DOHH2 (cell line): ENCODE measurements around the gene FGG.

Experiments
- H3F3A ChIP-seq: fragments of 200-600 bp; sonication (generic), shearing (Covaris generic); 2 replicates; pipeline ENCODE4 v1.6.0; 2016; ENCODE audit warnings: antibody characterized with exemption, mild to moderate bottlenecking; ENCODE audit not compliant: control insufficient read depth, insufficient read depth
- H3K27ac ChIP-seq: fragments of 200-600 bp; sonication (generic); 2 replicates; pipeline ENCODE4 v1.5.1; 2014; ENCODE audit warnings: low read depth, mild to moderate bottlenecking, low read length, moderate library complexity
- H3K27me3 ChIP-seq: fragments of 200-600 bp; sonication (generic); 2 replicates; pipeline ENCODE4 v1.6.1; 2014; ENCODE audit warnings: mild to moderate bottlenecking, low read length, mixed read lengths; ENCODE audit not compliant: control insufficient read depth
- H3K36me3 ChIP-seq: fragments of 200-600 bp; sonication (generic); 2 replicates; pipeline ENCODE4 v1.6.1; 2014; ENCODE audit warnings: mild to moderate bottlenecking, low read length, moderate library complexity, mixed read lengths; ENCODE audit not compliant: control insufficient read depth
- H3K4me1 ChIP-seq: fragments of 200-600 bp; sonication (generic); 2 replicates; pipeline ENCODE4 v1.6.1; 2014; ENCODE audit warnings: mild to moderate bottlenecking, low read length, mixed read lengths; ENCODE audit not compliant: control insufficient read depth
- H3K4me2 ChIP-seq: fragments of 200-600 bp; sonication (generic); 2 replicates; pipeline ENCODE4 v1.6.0; 2014; ENCODE audit warnings: mild to moderate bottlenecking, low read length, moderate library complexity
- H3K4me3 ChIP-seq: fragments of 200-600 bp; sonication (generic); 2 replicates; pipeline ENCODE4 v1.5.1; 2014; ENCODE audit warnings: mild to moderate bottlenecking, low read length, mixed read lengths
- H3K79me2 ChIP-seq: fragments of 200-600 bp; sonication (generic); 2 replicates; pipeline ENCODE4 v1.6.1; 2014; ENCODE audit warnings: mild to moderate bottlenecking, low read length, mixed read lengths; ENCODE audit not compliant: control insufficient read depth
- H3K9me2 ChIP-seq: fragments of 200-600 bp; sonication (generic); replicated peaks from 2 replicates; pipeline ENCODE4 v1.6.1; 2014; ENCODE audit warnings: mild to moderate bottlenecking, low read length, mixed read lengths; ENCODE audit not compliant: control insufficient read depth
- H3K9me3 ChIP-seq: fragments of 200-600 bp; sonication (generic); 2 replicates; pipeline ENCODE4 v1.6.1; 2014; ENCODE audit warnings: antibody characterized with exemption, low read length, mixed read lengths; ENCODE audit not compliant: control insufficient read depth, insufficient read depth
- H4K20me1 ChIP-seq: fragments of 200-600 bp; sonication (generic); 2 replicates; pipeline ENCODE4 v1.6.0; 2014; ENCODE audit warnings: low read depth, mild to moderate bottlenecking, antibody characterized with exemption, low read length, moderate library complexity; ENCODE audit not compliant: control insufficient read depth, insufficient read depth
- EZH2phosphoT487 ChIP-seq: fragments of 200-600 bp; sonication (generic); IDR thresholded peaks from 2 replicates; pipeline ENCODE4 v1.6.1; 2017; ENCODE audit warnings: borderline replicate concordance, mild to moderate bottlenecking, antibody characterized with exemption, low read length, moderate library complexity, mixed read lengths
- TF ChIP-seq, protein P1 (sequence below): fragments of 200-600 bp; sonication (generic); IDR thresholded peaks from one replicate; pipeline ENCODE4 v1.5.1; 2014; ENCODE audit warnings: antibody characterized with exemption, mild to moderate bottlenecking, low read depth, low read length; ENCODE audit not compliant: poor library complexity, severe bottlenecking

The FGG gene

DNA sequence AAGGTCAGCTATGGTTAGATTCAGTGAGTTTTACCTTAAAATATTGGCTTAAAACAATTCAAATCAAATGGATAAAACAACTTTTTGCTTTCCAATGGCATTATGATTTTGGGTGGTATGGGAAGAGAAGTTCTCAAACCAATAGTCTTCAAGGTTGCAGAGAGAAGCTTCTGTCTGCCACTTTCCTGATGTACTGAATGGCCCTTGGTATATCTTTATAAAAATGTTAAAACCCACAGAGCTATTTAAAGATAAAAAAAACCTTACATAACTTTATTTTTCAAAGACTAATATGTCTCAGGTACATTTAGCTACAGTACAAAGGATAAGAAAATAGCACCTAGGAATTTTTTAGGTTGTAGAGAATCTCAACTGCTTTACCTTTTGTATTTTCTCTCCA lies 28.8 kb downstream of the FGG start:
- H3K27ac ChIP-seq: no peak overlapping the region

DNA sequence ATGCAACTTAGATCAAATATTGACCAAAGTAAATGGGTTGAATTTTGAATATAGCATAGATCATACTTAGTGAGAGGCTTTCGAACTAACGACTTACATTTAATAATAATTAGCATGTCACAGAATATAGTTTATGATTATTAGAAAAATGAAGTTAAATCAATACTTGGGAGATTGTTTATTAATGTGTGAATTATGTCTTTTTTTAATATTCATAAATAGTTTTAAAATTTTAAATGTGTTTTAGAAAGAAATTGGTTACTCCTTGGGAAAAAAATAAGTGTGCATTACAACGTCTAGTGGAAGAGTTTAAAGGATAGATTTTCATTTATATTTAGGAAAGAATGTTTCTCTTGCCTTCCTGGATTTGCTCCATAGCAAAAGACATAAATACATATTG lies 29.2 kb downstream of the FGG start:
- no peaks in the 10 kb centered on the region for H3K4me1 ChIP-seq
- H3K27me3 ChIP-seq: no peaks in the 10 kb centered on the region
- no peaks in the 10 kb centered on the region for H3K79me2 ChIP-seq
- no peak for TF ChIP-seq EZH2phosphoT487
- TF ChIP-seq, protein P1, sequence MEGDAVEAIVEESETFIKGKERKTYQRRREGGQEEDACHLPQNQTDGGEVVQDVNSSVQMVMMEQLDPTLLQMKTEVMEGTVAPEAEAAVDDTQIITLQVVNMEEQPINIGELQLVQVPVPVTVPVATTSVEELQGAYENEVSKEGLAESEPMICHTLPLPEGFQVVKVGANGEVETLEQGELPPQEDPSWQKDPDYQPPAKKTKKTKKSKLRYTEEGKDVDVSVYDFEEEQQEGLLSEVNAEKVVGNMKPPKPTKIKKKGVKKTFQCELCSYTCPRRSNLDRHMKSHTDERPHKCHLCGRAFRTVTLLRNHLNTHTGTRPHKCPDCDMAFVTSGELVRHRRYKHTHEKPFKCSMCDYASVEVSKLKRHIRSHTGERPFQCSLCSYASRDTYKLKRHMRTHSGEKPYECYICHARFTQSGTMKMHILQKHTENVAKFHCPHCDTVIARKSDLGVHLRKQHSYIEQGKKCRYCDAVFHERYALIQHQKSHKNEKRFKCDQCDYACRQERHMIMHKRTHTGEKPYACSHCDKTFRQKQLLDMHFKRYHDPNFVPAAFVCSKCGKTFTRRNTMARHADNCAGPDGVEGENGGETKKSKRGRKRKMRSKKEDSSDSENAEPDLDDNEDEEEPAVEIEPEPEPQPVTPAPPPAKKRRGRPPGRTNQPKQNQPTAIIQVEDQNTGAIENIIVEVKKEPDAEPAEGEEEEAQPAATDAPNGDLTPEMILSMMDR: no peak
- no peaks in the 10 kb centered on the region for H3K9me2 ChIP-seq
- H3K27ac ChIP-seq: no peak overlapping the region
- no peak overlapping the region for H3K4me3 ChIP-seq
- no peaks in the 10 kb centered on the region for H3K36me3 ChIP-seq
- no peaks in the 10 kb centered on the region for H3F3A ChIP-seq
- no peaks in the 10 kb centered on the region for H3K9me3 ChIP-seq
- no peaks in the 10 kb centered on the region for H4K20me1 ChIP-seq
- H3K4me2 ChIP-seq: no peak overlapping the region

More for the DNA sequence above, 28.8 kb downstream of the FGG start:
- Histone ChIP-seq H3K9me3 (no peaks in the 10 kb centered on the region), H3F3A (no peaks in the 10 kb centered on the region), H4K20me1 (no peaks in the 10 kb centered on the region), H3K4me1 (no peaks in the 10 kb centered on the region), H3K27me3 (no peaks in the 10 kb centered on the region), H3K36me3 (no peaks in the 10 kb centered on the region), H3K9me2 (no peaks in the 10 kb centered on the region), H3K4me3 (no peak overlapping the region), H3K4me2 (no peak overlapping the region), H3K79me2 (no peaks in the 10 kb centered on the region)
- TF ChIP-seq, protein P1: no peak
- TF ChIP-seq EZH2phosphoT487: no peak

DNA sequence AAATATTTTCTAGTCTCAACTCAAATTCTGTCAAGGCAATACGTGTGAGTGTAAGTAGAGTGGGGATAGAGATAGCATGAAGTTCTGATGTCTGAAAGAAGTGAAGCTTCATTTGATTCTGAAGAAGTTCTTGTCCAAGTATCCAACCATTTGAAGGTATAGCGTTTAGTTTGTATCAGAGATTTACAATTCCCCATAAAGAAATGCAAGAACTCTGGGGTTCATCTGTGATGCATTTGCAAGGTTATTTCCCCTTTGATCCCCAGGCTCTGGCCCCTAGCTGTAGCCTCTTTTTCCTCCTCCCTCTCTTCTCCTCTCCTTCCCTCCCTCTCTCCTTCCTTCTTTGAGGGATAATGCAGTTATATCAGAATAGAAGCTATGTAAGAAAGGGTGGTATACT lies 29.7 kb downstream of the FGG start:
- H3K79me2 ChIP-seq: no peaks in the 10 kb centered on the region
- H3K4me3 ChIP-seq: no peak overlapping the region
- no peaks in the 10 kb centered on the region for H3K4me1 ChIP-seq
- H3K27me3 ChIP-seq: no peaks in the 10 kb centered on the region
- no peak overlapping the region for H3K27ac ChIP-seq
- no peak for TF ChIP-seq EZH2phosphoT487
- TF ChIP-seq, protein P1: no peak
- no peaks in the 10 kb centered on the region for H4K20me1 ChIP-seq
- H3K9me2 ChIP-seq: no peaks in the 10 kb centered on the region
- H3F3A ChIP-seq: no peaks in the 10 kb centered on the region
- no peak overlapping the region for H3K4me2 ChIP-seq
- H3K36me3 ChIP-seq: no peaks in the 10 kb centered on the region
- H3K9me3 ChIP-seq: no peaks in the 10 kb centered on the region

DNA sequence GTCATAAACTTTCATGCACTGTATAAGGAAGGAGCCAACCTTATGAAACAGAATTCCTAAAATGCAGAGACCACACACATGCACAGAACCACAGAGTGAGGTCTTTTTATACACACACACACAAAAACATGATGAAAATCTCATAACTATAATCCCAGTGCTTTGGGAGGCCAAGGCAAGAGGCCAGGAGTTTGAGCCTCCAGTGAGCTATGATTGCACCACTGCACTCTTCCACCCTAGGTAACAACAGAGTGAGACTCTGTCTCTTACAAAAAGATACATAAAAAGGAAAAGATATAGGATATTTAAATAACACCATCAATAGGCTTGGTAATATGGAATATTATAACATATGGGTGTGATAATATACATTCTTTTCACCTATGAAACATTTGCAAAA lies 32.5 kb downstream of the FGG start:
- no peak overlapping the region for H3K4me3 ChIP-seq
- TF ChIP-seq EZH2phosphoT487: no peak
- no peaks in the 10 kb centered on the region for H3K79me2 ChIP-seq
- no peaks in the 10 kb centered on the region for H3K9me2 ChIP-seq
- H3F3A ChIP-seq: no peaks in the 10 kb centered on the region
- H3K27ac ChIP-seq: no peak overlapping the region
- no peaks in the 10 kb centered on the region for H3K4me1 ChIP-seq
- H4K20me1 ChIP-seq: no peaks in the 10 kb centered on the region
- H3K36me3 ChIP-seq: no peaks in the 10 kb centered on the region
- H3K4me2 ChIP-seq: no peak overlapping the region
- no peaks in the 10 kb centered on the region for H3K27me3 ChIP-seq
- H3K9me3 ChIP-seq: no peaks in the 10 kb centered on the region
